SK-N-SH (cell line): Measurements from ENCODE around the gene MRPL21. TPM values are rescaled to one million over a fixed set of nuclear protein-coding genes. Genes with fewer than 3 reads are reported as not detected.

Source experiments
- CTCF ChIA-PET: fragments of 300-600, 350-600 bp; formaldehyde crosslinking; extraction: SDS; loops from one replicate; lab custom pipeline; 2021; lab: Yijun Ruan, JAX
- POLR2A ChIA-PET: fragments of 350-600 bp; sonication (Branson Sonifier 250); formaldehyde crosslinking; extraction: SDS; loops from one replicate; lab custom pipeline; 2020; ENCODE audit warnings: antibody characterized with exemption, inconsistent platforms; lab: Yijun Ruan, JAX
- DNase-seq: peaks from one replicate; pipeline ENCODE4 v3.0.0; 2012
- H2AFZ ChIP-seq: fragments of 200-600 bp; sonication (generic); 2 replicates; pipeline ENCODE4 v1.8.1; 2016; ENCODE audit warnings: antibody characterized with exemption, mild to moderate bottlenecking, low read depth
- H3F3A ChIP-seq: fragments of 200-600 bp; sonication (generic); replicated peaks from 2 replicates; pipeline ENCODE3; 2016; ENCODE audit warnings: antibody characterized with exemption, mild to moderate bottlenecking; ENCODE audit not compliant: insufficient read depth
- H3K27ac ChIP-seq, 2 experiments: fragments of 200-500 bp in 1 of 2; fragments of 200-600 bp in 1 of 2; sonication (Bioruptor generic) in 1 of 2; sonication (generic), shearing (Covaris generic) in 1 of 2; 2 replicates each; pipeline versions ENCODE4 v1.5.1 to v1.6.1; 2014 to 2016; ENCODE audit warnings: low read depth in 2 of 2, inconsistent platforms in 1 of 2, low read length in 1 of 2, mild to moderate bottlenecking in 1 of 2, mixed read lengths in 1 of 2
- H3K27me3 ChIP-seq: fragments of 200-600 bp; sonication (generic), shearing (Covaris generic); 2 replicates; pipeline ENCODE4 v1.6.1; 2016; ENCODE audit warnings: mixed run types; ENCODE audit not compliant: insufficient read depth
- H3K36me3 ChIP-seq, 2 experiments: fragments of 200-500 bp in 1 of 2; fragments of 200-600 bp in 1 of 2; sonication (Bioruptor generic) in 1 of 2; sonication (generic) in 1 of 2; replicated peaks in 1 of 2; 2 replicates each; pipeline versions ENCODE3 to v1.5.1; 2014 to 2016; ENCODE audit warnings: low read length in 1 of 2, mild to moderate bottlenecking in 1 of 2; ENCODE audit not compliant: insufficient read depth in 2 of 2, control insufficient read depth in 1 of 2
- H3K4me1 ChIP-seq, 2 experiments: fragments of 200-500 bp in 1 of 2; fragments of 200-600 bp in 1 of 2; sonication (Bioruptor generic) in 1 of 2; sonication (generic), shearing (Covaris generic) in 1 of 2; 2 replicates each; pipeline versions ENCODE4 v1.5.1 to v1.6.1; 2014 to 2016; ENCODE audit warnings: low read depth in 1 of 2, low read length in 1 of 2, mixed run types in 1 of 2; ENCODE audit not compliant: insufficient read depth in 2 of 2, control insufficient read depth in 1 of 2
- H3K4me2 ChIP-seq: fragments of 200-600 bp; sonication (generic), shearing (Covaris generic); 2 replicates; pipeline ENCODE4 v1.6.1; 2017; ENCODE audit warnings: mixed run types
- H3K4me3 ChIP-seq, 2 experiments: fragments of 200-500 bp in 1 of 2; fragments of 200-600 bp in 1 of 2; sonication (Bioruptor generic) in 1 of 2; sonication (generic), shearing (Covaris generic) in 1 of 2; 2 replicates each; pipeline versions ENCODE4 v1.5.1 to v1.8.1; 2014 to 2016; ENCODE audit warnings: low read depth in 2 of 2, inconsistent platforms in 1 of 2, low read length in 1 of 2, mild to moderate bottlenecking in 1 of 2, mixed read lengths in 1 of 2, moderate library complexity in 1 of 2
- H3K79me2 ChIP-seq: fragments of 200-600 bp; sonication (generic); 2 replicates; pipeline ENCODE4 v1.8.1; 2017; ENCODE audit warnings: mild to moderate bottlenecking; ENCODE audit not compliant: insufficient read depth
- H3K9ac ChIP-seq: fragments of 200-600 bp; sonication (generic); 2 replicates; pipeline ENCODE4 v1.6.1; 2017; ENCODE audit warnings: mixed run types
- H3K9me2 ChIP-seq: fragments of 200-600 bp; sonication (generic); 2 replicates; pipeline ENCODE4 v1.6.1; 2017; ENCODE audit warnings: mixed run types
- H3K9me3 ChIP-seq: fragments of 200-600 bp; sonication (generic); 2 replicates; pipeline ENCODE4 v1.6.1; 2017; ENCODE audit warnings: mixed run types, mild to moderate bottlenecking, moderate library complexity
- H4K20me1 ChIP-seq: fragments of 200-600 bp; sonication (generic); 2 replicates; pipeline ENCODE4 v1.6.1; 2017; ENCODE audit warnings: mild to moderate bottlenecking, mixed run types; ENCODE audit not compliant: insufficient read depth
- CHD2 ChIP-seq: fragments of 150-350 bp; IDR thresholded peaks from 2 replicates; pipeline ENCODE4 v1.6.1; 2018; ENCODE audit warnings: low read length; ENCODE audit not compliant: partially characterized antibody
- EP300 ChIP-seq, 2 experiments: IDR thresholded peaks; 2 replicates each; pipeline versions ENCODE4 v1.4.0 to v1.6.1; 2012; ENCODE audit warnings: borderline replicate concordance in 1 of 2, low read depth in 1 of 2, low read length in 1 of 2
- EZH2phosphoT487 ChIP-seq: fragments of 200-600 bp; sonication (generic); IDR thresholded peaks from 2 replicates; pipeline ENCODE4 v1.6.1; 2017; ENCODE audit warnings: low read depth, mixed run types, mild to moderate bottlenecking, antibody characterized with exemption, moderate library complexity, borderline replicate concordance
- FOSL2 ChIP-seq: IDR thresholded peaks from 2 replicates; pipeline ENCODE4 v1.4.0; 2012; ENCODE audit warnings: low read depth, mild to moderate bottlenecking, moderate library complexity, borderline replicate concordance
- FOXM1 ChIP-seq: IDR thresholded peaks from 2 replicates; pipeline ENCODE4 v1.4.0; 2012; ENCODE audit warnings: low read depth, mild to moderate bottlenecking
- GABPA ChIP-seq: IDR thresholded peaks from 2 replicates; pipeline ENCODE4 v1.4.0; 2012; ENCODE audit warnings: low read depth, mild to moderate bottlenecking
- JUND ChIP-seq: IDR thresholded peaks from 2 replicates; pipeline ENCODE4 v1.4.0; 2012
- MEF2A ChIP-seq: IDR thresholded peaks from 2 replicates; pipeline ENCODE4 v1.4.0; 2012; ENCODE audit warnings: low read depth, borderline replicate concordance
- MXI1 ChIP-seq: IDR thresholded peaks from 2 replicates; pipeline ENCODE4 v1.6.1; 2012; ENCODE audit warnings: mild to moderate bottlenecking, low read depth, low read length, improper control_type of control experiment
- POLR2AphosphoS5 ChIP-seq: IDR thresholded peaks from 2 replicates; pipeline ENCODE4 v1.6.1; 2012; ENCODE audit warnings: low read depth, low read length
- RAD21 ChIP-seq: IDR thresholded peaks from 2 replicates; pipeline ENCODE4 v1.6.1; 2012; ENCODE audit warnings: mild to moderate bottlenecking, low read length
- RCOR1 ChIP-seq: fragments of 150-350 bp; IDR thresholded peaks from 2 replicates; pipeline ENCODE4 v1.6.1; 2017; ENCODE audit warnings: antibody characterized with exemption, low read length
- RXRA ChIP-seq: IDR thresholded peaks from 2 replicates; pipeline ENCODE4 v1.4.0; 2012; ENCODE audit warnings: low read depth, mild to moderate bottlenecking, borderline replicate concordance
- SMC3 ChIP-seq: IDR thresholded peaks from 2 replicates; pipeline ENCODE4 v1.6.1; 2012; ENCODE audit warnings: low read depth, low read length, improper control_type of control experiment
- TAF1 ChIP-seq: IDR thresholded peaks from 2 replicates; pipeline ENCODE4 v1.6.1; 2012; ENCODE audit warnings: low read depth, mild to moderate bottlenecking, low read length, moderate library complexity, borderline replicate concordance
- TCF12 ChIP-seq: IDR thresholded peaks from 2 replicates; pipeline ENCODE4 v1.4.0; 2012
- TEAD4 ChIP-seq: IDR thresholded peaks from 2 replicates; pipeline ENCODE4 v1.4.0; 2012; ENCODE audit warnings: mild to moderate bottlenecking, borderline replicate concordance; ENCODE audit not compliant: insufficient read depth
- WGBS: methylation state at CpG from one replicate; pipeline ENCODE4 v1.1.6; 2017; ENCODE audit warnings: low lambda C conversion rate; 5-methylcytosine and 5-hydroxymethylcytosine counted together
- polyA plus RNA-seq, 3 experiments: library from polyadenylated mRNA; depleted of rRNA; stranded (reverse); fragments of >200 nt; gene quantifications; 2 replicates each; pipeline ENCODE4 v1.2.3, GENCODE V29; 2012
- TF ChIP-seq, protein P1 (sequence below): IDR thresholded peaks from 2 replicates; pipeline ENCODE4 v1.4.0; 2012; ENCODE audit warnings: low read depth
- TF ChIP-seq, protein P2 (sequence below): IDR thresholded peaks from 2 replicates; pipeline ENCODE4 v1.4.0; 2012; ENCODE audit warnings: low read depth, borderline replicate concordance
- TF ChIP-seq, protein P3 (sequence below): fragments of 150-350 bp; IDR thresholded peaks from 2 replicates; pipeline ENCODE4 v1.6.1; 2016; ENCODE audit warnings: mild to moderate bottlenecking, low read depth, low read length
- TF ChIP-seq, protein P4 (sequence below): fragments of 200-600 bp; sonication (generic); IDR thresholded peaks from 2 replicates; pipeline ENCODE4 v1.6.1; 2017; ENCODE audit warnings: antibody characterized with exemption, mild to moderate bottlenecking, moderate library complexity
- TF ChIP-seq, protein P5 (sequence below): fragments of 150-350 bp; IDR thresholded peaks from 2 replicates; pipeline ENCODE4 v1.6.1; 2017; ENCODE audit warnings: antibody characterized with exemption, low read length, low read depth, borderline replicate concordance

MRPL21 gene
- polyA plus RNA-seq, 1 of the 3 experiments (the other 2 are of a cell fraction), result 125 TPM

DNA sequence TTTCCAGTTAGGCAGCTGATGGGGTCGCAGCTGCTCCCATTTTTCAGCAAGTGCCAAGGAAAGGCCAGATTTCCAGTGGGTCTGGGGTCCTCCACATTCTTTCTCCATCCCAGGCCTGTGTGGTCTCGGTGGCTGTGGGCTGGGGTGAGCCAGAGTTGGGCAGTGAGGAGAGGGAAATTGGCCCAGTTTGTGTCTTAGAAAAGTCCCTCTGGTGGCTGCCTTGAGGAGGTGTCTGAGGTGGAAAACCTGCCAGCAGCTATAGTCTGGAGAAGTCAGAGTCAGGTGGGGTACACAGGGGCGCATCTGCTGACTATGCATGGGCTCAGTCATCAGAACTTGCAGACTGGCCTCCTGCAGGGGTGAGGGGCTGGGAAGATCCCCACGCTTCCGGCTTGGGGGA lies 46.6 kb upstream of the MRPL21 start:
- Histone ChIP-seq H3K4me2 (no peak overlapping the region), H3K9me2 (no peaks in the 10 kb centered on the region), H3K4me1 (no peaks in the 10 kb centered on the region), H3K4me3 (no peak overlapping the region), H3K9me3 (no peaks in the 10 kb centered on the region), H3K27ac (no peak overlapping the region), H3K79me2 (no peaks in the 10 kb centered on the region), H4K20me1 (no peaks in the 10 kb centered on the region), H3K9ac (no peak overlapping the region), H3K36me3 (no peaks in the 10 kb centered on the region), H3K27me3 (no peaks in the 10 kb centered on the region), H3F3A (no peaks in the 10 kb centered on the region), H2AFZ (no peak overlapping the region)
- 82% methylated on average over 5 of the region's 5 CpGs for WGBS
- TF ChIP-seq EZH2phosphoT487, result no peak
- 0 out of 2 replicates have a peak, but pooled peaks have one; percentile 12 for TF ChIP-seq RAD21
- no peak for TF ChIP-seq TAF1
- TF ChIP-seq TEAD4, result no peak
- no peak for TF ChIP-seq RXRA
- no peak for TF ChIP-seq GABPA
- 0 out of 2 replicates have a peak, but pooled peaks have one; percentile 12 for TF ChIP-seq SMC3
- TF ChIP-seq MEF2A, result no peak
- TF ChIP-seq, protein P1, sequence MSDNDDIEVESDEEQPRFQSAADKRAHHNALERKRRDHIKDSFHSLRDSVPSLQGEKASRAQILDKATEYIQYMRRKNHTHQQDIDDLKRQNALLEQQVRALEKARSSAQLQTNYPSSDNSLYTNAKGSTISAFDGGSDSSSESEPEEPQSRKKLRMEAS, result no peak
- TF ChIP-seq, protein P2, sequence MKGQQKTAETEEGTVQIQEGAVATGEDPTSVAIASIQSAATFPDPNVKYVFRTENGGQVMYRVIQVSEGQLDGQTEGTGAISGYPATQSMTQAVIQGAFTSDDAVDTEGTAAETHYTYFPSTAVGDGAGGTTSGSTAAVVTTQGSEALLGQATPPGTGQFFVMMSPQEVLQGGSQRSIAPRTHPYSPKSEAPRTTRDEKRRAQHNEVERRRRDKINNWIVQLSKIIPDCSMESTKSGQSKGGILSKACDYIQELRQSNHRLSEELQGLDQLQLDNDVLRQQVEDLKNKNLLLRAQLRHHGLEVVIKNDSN, result no peak
- TF ChIP-seq, protein P3, sequence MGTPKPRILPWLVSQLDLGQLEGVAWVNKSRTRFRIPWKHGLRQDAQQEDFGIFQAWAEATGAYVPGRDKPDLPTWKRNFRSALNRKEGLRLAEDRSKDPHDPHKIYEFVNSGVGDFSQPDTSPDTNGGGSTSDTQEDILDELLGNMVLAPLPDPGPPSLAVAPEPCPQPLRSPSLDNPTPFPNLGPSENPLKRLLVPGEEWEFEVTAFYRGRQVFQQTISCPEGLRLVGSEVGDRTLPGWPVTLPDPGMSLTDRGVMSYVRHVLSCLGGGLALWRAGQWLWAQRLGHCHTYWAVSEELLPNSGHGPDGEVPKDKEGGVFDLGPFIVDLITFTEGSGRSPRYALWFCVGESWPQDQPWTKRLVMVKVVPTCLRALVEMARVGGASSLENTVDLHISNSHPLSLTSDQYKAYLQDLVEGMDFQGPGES, result no peak
- no peak for TF ChIP-seq MXI1
- TF ChIP-seq FOSL2, result no peak
- no peak for TF ChIP-seq EP300 (IDR thresholded peaks at IDR 0.05; ENCODE audit: borderline replicate concordance in 1 of 2, low read depth in 1 of 2, low read length in 1 of 2)
- TF ChIP-seq, protein P4, sequence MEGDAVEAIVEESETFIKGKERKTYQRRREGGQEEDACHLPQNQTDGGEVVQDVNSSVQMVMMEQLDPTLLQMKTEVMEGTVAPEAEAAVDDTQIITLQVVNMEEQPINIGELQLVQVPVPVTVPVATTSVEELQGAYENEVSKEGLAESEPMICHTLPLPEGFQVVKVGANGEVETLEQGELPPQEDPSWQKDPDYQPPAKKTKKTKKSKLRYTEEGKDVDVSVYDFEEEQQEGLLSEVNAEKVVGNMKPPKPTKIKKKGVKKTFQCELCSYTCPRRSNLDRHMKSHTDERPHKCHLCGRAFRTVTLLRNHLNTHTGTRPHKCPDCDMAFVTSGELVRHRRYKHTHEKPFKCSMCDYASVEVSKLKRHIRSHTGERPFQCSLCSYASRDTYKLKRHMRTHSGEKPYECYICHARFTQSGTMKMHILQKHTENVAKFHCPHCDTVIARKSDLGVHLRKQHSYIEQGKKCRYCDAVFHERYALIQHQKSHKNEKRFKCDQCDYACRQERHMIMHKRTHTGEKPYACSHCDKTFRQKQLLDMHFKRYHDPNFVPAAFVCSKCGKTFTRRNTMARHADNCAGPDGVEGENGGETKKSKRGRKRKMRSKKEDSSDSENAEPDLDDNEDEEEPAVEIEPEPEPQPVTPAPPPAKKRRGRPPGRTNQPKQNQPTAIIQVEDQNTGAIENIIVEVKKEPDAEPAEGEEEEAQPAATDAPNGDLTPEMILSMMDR, result peak; percentile 49
- no peak for TF ChIP-seq CHD2
- no peak for TF ChIP-seq POLR2AphosphoS5
- TF ChIP-seq, protein P5, sequence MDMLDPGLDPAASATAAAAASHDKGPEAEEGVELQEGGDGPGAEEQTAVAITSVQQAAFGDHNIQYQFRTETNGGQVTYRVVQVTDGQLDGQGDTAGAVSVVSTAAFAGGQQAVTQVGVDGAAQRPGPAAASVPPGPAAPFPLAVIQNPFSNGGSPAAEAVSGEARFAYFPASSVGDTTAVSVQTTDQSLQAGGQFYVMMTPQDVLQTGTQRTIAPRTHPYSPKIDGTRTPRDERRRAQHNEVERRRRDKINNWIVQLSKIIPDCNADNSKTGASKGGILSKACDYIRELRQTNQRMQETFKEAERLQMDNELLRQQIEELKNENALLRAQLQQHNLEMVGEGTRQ, result no peak
- no peak for TF ChIP-seq TCF12
- no peak for TF ChIP-seq JUND
- TF ChIP-seq RCOR1, result no peak
- no peak for TF ChIP-seq FOXM1
- peak; percentile 49 for DNase-seq
- CTCF ChIA-PET, result interaction anchor here (0.9 to 1.5 kb wide), 2 partner anchors 50 to 693 kb away, joined by 3 to 5 read pairs; no protein-coding TSS in a partner anchor
- POLR2A ChIA-PET, result no interaction called here
